ENCODE measurements around the gene CDC42EP4.

DNA sequence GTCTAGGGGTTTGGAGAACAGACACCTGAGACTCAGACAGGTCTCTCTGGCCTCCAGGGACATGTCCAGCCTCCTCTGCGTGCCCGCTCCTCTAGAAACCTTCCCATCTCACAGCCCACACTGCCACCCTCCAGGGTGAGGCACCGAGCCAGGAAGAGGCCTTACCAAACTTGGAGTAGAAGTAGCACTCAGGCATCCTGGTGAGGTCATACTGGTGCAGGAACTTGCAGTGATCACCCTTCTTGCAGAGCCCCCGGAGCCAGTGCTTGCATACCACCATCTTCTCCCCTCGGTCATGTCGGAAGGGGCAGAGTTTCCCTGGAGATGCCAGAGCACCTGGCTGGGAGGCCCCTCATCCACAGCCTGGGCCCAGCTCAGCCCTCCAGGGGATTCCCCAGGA, 54.3 kb downstream of the CDC42EP4 start:
- TF ChIP-seq, protein P1, sequence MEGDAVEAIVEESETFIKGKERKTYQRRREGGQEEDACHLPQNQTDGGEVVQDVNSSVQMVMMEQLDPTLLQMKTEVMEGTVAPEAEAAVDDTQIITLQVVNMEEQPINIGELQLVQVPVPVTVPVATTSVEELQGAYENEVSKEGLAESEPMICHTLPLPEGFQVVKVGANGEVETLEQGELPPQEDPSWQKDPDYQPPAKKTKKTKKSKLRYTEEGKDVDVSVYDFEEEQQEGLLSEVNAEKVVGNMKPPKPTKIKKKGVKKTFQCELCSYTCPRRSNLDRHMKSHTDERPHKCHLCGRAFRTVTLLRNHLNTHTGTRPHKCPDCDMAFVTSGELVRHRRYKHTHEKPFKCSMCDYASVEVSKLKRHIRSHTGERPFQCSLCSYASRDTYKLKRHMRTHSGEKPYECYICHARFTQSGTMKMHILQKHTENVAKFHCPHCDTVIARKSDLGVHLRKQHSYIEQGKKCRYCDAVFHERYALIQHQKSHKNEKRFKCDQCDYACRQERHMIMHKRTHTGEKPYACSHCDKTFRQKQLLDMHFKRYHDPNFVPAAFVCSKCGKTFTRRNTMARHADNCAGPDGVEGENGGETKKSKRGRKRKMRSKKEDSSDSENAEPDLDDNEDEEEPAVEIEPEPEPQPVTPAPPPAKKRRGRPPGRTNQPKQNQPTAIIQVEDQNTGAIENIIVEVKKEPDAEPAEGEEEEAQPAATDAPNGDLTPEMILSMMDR (IDR thresholded peaks at IDR 0.05 in 8 of 11, conservative IDR thresholded peaks at IDR 0.05 in 3 of 11): no peak
- TF ChIP-seq POLR2A (IDR thresholded peaks at IDR 0.05) (no peak), POLR2AphosphoS5 (IDR thresholded peaks at IDR 0.05) (no peak)
